NCI-H1417 (cell line): ENCODE measurements around the gene GPX1.
"Not testable (repeated sequence)": the region's sequence is repeated elsewhere in the genome, so short reads cannot be mapped to it uniquely, and the experiment has no call there.

ENCODE experiments used
- DNase-seq, 3 experiments: peaks; one replicate each; lab custom pipeline; 2025; lab: John Stamatoyannopoulos, UW

GPX1 gene

DNA sequence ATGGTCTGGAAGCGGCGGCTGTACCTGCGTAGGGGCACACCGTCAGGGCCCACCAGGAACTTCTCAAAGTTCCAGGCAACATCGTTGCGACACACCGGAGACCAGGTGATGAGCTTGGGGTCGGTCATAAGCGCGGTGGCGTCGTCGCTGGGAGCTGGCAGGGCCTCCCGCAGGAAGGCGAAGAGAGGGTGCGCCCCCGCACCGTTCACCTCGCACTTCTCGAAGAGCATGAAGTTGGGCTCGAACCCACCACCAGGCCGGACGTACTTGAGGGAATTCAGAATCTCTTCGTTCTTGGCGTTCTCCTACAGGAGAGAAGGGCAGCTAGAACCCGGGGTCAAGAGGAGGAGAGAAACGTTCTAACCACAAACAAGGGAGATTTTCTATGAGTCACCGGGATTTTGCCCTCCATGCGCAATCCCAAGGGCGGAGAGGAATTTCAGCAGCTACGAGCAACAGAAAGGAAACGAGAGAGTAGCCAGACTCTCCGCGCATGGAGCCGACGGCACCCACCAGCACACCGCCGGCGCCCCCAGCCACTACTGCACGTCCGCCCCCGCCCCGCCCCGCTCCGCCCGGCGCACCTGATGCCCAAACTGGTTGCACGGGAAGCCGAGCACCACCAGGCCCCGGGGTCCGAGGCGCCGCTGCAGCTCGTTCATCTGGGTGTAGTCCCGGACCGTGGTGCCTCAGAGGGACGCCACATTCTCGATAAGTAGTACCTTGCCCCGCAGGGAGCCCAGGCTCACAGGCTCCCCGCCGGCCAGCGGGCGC is 523 bp downstream of the GPX1 start:
- peak in 2 of 3 experiments; percentile 26 to 70 for DNase-seq

DNA sequence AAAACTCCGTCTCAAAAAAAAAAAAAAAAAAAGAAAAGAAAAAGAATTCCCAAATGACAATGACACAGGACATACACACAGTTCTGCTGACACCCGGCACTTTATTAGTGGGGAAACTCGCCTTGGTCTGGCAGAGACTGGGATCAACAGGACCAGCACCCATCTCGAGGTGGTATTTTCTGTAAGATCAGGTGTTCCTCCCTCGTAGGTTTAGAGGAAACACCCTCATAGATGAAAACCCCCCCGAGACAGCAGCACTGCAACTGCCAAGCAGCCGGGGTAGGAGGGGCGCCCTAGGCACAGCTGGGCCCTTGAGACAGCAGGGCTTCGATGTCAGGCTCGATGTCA is 1.1 kb downstream of the GPX1 start:
- DNase-seq, result not testable (repeated sequence)

DNA sequence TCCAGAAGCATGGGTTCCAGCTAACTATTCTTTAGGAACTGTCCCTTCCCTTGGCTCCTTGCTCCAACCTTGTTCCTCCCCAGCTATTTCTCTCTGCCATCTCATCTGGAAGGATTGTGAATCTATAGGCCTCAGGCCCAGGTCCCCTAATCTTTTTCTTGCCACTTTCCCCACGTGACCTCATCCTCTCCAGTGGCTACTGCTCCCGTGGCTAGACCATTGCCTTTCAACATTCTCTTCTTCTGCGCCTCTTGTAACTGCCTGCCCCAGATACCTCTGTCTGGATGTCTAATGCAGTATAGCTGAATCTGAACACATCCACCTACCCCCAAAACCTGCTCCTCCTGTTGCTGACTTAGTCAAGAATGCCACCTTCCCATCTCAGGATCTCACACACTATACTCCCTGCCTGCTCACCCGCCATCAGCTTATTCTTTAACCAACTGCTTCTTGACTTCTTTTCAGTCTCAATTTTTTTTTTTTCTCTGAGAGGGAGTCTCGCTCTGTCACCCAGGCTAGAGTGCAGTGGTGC is 5.2 kb downstream of the GPX1 start:
- DNase-seq, result no peak

DNA sequence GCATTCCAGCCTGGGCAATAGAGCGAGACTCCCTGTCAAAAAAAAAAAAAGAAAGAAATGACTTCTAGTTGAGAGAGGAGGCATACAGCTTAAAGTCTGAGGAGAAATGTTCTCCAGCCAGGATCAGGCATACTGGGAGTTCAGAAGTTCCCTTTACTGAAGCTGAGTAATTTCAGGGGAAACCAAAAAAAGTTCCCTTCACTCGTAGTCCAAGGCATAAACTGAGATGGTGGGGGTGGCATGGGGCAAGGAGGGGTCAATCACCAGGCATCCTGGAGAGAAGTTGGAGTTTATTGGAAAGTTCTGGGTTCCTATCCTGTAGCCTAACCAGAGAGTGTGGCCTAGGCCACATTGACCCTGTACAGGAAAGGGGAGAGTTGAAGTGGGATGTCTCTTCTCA is 5.9 kb downstream of the GPX1 start:
- DNase-seq, result no peak

DNA sequence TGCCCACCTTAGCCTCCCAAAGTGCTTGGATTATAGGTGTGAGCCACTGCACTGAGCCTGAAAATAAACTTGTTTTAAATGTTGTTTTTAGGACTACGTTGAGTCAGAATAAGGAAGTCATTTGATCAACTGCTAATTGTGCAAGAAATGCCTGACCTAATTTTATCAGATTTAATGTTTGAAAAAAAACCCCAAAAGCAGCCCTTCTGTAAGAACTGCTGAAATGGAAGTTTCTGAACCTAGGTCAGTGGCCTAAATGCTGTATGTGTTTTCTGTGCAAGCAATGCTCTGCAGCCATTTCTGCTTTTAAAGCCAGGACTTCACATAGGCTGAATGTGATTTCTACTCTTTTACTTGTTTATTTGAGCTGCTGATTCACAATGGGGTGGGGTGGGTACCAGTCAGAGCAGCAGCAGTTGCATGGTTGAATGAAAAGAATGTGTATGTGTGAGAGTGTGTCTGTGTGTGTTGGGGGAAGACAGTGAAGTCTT is 6.6 kb downstream of the GPX1 start:
- DNase-seq, result no peak

DNA sequence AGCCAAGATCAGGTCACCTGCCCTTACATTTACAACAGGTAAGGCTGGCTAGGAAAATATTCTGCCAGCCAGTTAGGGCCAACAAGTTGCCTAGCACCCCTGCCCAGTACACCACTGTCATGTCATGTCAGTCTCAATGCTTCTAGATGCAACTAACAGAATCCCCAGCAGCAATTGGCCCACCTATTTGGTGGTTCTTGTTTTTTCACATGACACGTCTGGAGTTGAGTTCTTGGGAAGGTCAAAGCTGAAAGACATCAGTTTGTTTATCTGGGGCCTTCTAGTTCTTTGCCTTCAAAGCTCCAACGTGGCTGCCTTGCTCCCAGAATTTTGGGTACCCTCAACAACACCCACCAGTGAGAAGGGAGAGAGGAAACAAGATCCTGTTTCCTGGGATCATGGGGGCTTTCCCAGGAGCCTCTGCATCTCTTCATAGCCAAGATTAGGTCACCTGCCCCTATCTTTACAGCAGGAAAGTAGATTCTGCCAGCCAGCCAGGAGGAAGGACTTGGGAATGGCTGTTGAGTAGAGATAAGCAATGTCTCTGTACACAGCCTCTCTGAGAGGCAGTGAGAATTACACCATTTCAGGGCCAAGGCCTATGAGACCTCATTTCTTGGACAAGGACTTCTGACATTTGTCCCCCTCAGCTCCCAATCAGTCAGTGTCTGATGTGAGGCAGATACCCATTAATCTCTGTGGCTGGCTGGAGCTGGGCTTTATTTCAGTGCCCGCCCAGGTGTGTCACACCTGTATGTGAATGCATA is 8.6 kb downstream of the GPX1 start:
- DNase-seq, result no peak

DNA sequence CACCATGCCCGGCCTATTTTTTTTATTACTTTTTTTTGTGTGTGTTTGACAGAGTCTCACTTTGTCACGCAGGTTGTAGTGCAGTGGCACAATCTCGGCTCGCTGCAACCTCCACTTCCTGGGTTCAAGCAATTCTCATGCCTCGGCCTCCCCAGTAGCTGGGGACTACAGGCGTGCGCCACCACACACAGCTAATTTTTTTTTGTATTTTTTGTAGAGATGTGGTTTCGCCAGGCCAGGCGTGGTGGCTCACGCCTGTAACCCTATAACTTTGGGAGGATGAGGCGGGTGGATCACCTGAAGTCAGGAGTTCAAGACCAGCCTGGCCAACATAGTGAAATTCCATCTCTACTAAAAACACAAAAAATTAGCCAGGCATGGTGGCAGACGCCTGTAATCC is 9.8 kb downstream of the GPX1 start:
- not testable (repeated sequence) for DNase-seq

DNA sequence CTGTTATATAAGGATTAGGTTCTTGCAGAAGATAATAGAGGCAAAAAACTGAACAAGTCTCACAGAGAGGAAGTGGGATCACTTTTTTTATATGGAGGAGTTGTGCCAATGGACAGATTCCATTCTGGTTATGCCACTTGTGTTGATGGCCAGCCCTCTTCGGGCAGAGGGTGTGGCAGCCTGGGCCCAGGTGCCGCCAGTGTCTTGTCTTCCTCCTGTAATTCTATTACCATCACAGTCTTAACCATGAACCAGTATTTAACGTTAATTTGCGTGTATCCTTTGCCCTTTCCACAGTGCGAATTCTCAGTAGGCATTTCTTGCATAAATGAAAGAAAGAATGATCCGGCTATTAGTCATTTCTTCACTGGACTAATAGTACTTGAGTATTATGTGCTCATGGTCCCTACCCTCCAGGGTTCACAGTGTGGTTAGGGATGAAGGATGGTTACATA is 11.3 kb downstream of the GPX1 start:
- no peak for DNase-seq

DNA sequence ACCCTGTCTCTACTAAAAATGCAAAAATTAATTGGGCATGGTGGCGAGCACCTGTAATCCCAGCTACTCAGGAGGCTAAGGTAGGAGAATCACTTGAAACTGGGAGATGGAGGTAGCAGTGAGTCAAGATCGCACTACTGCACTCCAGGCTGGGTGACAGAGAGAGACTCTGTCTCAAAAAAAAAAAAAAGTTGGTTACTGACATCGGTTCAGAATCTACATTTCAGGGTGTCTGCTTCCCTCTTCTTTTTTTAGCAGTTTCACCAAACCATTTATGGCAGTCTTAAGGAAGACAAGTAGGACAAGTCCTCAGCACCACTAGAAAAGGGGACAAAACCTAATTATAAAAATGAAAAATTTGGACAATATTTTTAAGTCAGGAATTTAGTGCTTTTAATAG is 15.0 kb downstream of the GPX1 start:
- no peak for DNase-seq

DNA sequence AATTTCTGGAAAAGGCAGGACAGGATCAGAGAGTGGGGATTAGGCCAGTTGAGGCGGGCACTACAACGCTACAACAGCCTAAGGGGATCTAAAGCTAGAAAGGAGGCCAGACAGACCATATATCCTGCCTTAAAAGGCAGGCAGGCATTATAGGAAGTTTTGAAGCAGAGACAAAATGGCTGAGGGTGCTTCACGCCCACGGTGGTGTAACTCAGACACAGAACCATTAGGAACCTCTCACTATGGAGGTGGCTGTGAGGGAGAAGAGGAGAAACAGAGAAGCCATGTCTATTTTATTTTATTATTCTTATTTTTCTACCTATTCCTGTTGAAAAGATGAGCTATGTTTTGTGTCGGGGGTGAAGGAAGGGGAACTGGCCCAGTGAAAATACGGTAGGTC is 16.2 kb downstream of the GPX1 start:
- no peak for DNase-seq

DNA sequence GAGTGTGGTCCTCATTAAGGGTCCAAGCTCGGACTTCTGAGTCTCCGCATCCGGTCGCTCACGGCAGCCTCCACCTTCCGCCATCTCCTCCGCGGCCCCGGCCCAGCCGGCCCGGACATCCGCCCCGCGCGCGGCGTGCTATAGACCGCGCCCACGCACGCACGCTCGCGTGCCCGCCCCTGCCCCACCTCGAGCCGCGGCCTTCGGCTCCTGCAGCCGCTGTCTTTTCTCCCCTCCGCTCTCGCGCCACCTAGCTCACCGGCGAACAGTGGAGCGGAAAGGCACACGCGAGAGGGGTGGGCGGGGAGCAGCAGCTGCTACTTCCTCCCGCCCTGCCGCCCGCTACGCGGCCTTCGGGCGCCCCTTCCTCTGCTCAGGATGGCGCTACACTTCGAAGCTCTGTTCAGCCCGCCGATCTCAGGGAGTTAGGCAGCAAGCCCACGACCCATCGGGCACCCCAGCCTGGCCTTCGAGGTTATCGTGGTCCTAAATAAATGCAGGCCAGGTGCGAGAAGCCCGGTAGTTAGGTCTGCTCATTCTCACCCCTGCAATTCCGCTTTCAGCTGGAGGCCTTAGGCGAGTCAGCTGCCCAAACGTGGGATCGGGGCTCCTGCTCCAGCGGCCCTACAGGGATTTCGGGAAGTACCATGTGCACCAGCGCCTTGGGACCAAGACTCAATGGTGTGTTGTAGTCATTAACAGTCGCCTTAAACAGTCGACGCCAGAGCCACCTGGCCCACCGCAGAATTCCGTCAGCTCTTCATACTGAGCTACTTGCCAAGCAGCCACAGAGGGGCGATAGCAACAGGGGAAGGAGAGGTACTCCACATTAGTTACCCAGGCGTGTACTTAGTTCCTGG is 18.0 kb downstream of the GPX1 start, which contains the start of gene USP4:
USP4 (minus strand) TSS at position 113 of the 860 bp plus-strand sequence; CDS start at position 84, 29 bp downstream.
- DNase-seq, result peak; percentile 77 to 92 (median 86)

DNA sequence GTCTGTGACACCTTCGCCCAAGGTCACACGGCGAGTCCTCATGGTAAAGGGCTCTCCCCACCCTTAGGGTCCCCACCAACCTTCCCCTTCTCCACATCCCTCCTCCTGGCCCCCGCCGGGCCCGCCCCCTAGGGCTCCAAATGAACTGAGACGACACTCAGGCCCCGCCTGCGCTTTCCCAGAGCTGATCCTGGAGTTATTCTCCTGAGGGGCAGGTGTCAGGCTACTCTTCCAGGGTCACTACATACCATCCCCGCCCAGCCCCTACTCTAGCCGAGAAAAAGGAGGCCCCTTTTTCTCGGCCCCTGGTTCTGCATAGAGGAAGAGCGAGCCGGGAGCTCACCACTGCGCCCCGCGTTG is 18.6 kb downstream of the GPX1 start:
- no peak for DNase-seq

DNA sequence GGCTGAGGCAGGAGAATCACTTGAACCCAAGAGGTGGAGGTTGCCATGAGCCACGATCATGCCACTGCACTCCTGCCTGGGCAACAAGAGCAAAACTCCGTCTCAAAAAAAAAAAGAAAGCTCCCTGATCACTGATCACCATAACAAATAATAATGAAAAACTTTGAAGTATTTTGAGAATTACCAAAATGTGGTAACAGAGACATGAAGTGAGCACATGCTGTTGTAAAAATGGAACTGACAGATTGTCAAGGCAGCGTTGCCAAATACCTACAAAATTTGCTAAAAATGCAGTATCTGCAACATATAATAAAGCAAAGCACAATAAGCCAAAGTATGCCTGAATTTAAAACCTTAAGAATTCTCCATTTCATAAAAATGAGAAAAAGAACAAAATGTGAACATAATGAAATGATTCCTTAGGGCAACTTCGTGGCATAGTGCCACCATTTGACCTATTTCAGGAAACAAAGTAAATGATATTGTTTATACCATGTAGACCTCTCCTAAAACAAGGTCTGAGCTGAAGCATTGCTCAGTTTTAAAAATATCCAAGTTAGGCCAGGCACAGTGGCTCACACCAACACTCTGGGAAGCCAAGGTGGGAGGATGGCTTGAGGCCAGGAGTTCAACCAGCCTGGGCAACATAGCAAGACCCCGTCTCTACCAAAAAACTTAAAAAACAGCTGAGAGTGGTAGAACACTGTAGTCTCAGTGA is 24.1 kb downstream of the GPX1 start:
- DNase-seq, result no peak

DNA sequence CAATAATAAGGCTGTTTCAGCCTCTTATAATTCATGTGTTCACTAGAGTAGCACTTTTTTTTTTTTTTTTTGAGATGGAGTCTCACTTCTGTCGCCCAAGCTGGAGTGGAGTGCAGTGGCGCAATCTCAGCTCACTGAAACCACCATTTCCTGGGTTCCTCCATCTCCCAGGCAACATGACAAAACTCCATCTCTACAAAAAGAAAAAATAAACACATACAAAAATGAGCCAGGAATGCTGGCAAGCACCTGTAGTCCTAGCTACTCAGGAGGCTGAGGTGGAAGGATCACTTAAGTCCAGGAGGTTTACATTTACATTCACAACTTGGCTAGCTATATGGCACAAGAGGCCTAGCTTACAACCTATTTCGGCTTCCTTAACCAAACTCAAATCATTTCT is 25.1 kb downstream of the GPX1 start:
- no peak for DNase-seq

DNA sequence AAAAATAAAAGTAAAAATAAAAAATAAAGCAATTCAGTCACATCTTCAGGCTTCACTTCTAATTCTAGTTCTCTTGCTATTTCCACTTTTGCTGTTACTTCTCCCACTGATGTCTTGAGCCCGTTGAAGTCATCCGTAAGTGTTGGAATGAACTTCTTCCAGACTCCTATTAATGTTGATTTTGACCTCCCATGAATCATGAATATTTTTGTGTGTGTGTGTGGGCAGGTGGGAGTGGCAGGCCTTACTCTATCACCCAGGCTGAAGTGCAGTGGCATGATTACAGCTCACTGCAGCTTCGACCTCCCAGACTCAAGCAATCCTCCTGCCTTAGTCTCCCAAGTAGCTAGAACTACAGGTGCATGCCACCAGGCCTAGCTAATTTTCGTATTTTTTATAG is 29.0 kb downstream of the GPX1 start:
- no peak for DNase-seq

DNA sequence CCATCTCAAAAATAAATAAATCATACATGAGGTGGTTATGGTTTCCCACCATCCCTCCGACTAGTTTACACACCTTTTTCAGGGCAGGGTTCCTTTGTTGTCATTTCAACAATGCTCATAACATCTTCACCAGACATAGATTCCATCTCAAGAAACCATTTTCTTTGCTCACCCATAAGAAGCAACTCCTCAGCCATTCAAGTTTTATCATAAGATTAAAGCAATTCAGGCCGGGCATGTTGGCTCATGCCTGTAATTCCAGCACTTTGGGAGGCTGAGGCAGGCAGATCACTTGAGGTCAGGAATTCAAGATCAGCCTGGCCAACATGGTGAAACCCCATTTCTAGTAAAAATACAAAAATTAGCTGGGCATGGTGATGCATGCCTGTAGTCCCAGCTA is 29.8 kb downstream of the GPX1 start:
- DNase-seq, result not testable (repeated sequence)

DNA sequence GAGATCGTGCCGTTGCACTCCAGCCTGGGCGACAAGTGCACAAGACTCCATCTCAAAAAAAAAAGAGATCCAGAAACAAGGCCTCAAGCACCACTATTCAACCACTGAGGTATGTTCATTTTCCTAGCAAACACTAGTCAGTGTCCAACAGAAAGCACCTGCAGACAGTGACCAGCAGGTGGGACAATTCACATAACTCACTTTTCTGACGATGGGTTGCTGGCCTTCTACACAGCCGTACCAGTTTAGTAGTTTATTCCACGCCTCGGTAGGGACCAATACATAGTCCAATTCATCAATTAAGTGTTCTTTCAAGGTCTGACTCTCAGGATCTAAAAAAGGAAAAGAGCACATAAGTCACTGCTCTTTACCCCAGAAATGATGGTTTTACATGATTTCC is 30.7 kb downstream of the GPX1 start:
- DNase-seq, result peak in 1 of 3 experiments; percentile 6

DNA sequence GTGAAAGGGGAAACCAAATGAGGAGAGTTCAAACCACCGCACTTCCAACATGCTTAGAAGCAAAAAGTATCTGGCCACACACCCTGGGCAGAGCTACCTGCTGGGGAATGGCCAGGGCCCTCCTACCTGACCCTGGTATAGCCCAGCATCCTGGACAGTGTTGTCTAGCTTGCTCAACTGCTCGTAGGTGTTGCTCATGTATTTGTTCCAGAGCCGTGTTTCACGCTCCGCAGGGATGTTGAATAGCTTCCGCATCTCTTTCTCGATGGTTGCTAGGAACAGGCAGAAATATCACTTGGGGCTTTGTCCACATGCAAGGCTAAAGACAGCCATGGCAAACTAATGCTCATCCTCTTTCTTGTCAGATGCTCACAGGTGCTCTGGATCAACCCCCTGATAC is 33.4 kb downstream of the GPX1 start:
- DNase-seq, result no peak

DNA sequence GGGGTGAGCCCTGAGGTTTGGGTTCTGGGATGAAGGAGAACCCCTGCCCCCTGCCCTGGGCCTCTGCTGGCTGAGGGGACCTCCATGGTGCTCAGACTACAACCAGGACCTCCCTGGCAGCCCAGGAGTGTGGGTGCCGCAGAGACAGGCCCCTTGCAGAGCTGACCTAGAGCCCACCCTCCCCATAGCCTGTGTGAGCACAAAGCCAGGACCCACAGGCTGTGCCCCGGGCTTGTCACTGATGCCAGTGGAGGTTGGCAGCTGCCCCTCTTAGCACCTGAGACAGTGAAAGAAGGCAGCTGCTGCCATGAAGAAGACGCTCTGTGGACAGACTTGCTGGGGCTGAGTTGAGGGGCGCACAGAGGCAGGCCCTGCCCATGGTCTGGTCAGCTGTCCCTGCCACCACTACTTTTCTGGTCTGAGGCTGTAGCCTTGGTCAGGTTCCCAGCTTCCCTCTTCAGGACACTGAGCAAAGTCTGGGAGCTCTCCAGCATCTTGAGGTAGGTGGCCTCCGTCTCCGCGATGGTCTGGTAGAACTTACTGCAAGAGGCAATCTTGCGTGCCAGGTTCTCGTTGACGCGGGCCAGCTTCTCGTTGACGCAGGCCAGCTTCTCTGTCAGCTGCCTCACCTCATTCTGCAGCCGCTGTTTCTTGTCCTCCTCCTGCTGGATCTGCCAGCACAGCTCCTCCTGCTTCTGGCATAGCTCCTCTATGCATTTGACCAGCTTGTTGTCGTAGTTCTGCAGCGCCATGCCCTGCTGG is 41.3 kb downstream of the GPX1 start:
- no peak for DNase-seq

DNA sequence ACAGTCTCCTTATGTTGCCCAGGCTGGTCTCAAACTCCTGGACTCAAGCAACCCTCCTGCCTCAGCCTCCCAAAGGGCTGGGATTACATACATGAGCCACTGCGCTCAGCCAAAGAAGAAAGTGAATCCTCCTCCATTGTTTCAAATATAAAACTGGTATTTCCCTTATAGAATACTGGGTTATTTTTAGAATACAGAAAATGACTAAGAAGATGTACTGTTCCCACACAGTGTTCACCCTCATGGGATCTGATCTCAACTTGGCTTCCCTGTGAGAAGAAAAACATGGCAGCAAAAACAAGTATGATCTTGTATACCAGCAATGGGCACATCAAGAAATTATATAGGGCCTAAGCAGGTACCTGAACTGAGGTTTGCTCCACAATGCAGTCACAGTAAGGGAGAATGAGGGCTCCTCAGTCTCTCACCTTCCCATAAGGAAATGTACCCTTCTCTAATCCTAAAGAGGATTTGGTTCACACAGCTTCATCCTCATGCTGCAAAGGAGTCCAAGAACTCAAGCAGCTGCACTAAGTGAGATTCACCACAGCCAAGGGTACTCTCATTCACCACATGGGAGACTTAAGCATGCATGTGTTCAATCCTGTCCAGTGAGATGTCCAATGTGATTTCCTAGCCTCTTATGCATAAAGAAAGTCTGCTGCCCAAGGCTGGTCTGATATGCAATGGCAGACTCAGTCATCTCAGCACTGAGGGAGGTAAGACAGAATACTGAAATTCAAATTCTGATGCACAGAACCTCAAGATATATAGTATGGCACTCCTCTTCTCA is 44.1 kb downstream of the GPX1 start:
- DNase-seq, result no peak
